ENCODE measurements around the gene C1orf167.

GRCh38 chr1:11784256-11784992 lies 22.4 kb downstream of the C1orf167 start:
- TF ChIP-seq CTCF (IDR thresholded peaks at IDR 0.05; ENCODE audit: low read depth, low read length) (no peak), MAX (IDR thresholded peaks at IDR 0.05; ENCODE audit: low read depth, low read length) (no peak), MYC (IDR thresholded peaks at IDR 0.05; ENCODE audit: low read depth, low read length) (no peak), POLR2A (IDR thresholded peaks at IDR 0.05; ENCODE audit: extremely low read depth, insufficient read length) (no peak)

All from NB4 (cell line).